Fibroblast of the aortic adventitia (primary cell): ENCODE results near the gene TICRR. TPM values are rescaled to one million over a fixed set of nuclear protein-coding genes. Genes with fewer than 3 reads are reported as not detected.

Experiments used
- DNase-seq: peaks from one replicate; pipeline ENCODE4 v3.0.0-alpha.2; 2010; ENCODE audit warnings: low read depth
- H3K4me3 ChIP-seq: 2 replicates; pipeline ENCODE4 v1.5.1; 2011; ENCODE audit warnings: low read depth, mild to moderate bottlenecking, control low read depth, low read length, moderate library complexity
- CTCF ChIP-seq: IDR thresholded peaks from 2 replicates; pipeline ENCODE4 v1.5.1; 2011; ENCODE audit warnings: mild to moderate bottlenecking, low read length, control low read depth, inconsistent platforms; ENCODE audit not compliant: insufficient read depth
- total RNA-seq: library from RNA; depleted of rRNA; stranded (reverse); fragments of >200 nt; gene quantifications from 2 replicates; pipeline ENCODE4 v1.2.3, GENCODE V29; 2012; ENCODE audit warnings: low replicate concordance

The TICRR gene
- total RNA-seq, 1 donor, result 8.8 TPM

GRCh38 chr15:89630974-89631901 is 56.0 kb downstream of the TICRR start:
- TF ChIP-seq CTCF, result no peak
- H3K4me3 ChIP-seq, result no peak overlapping the region
- no peak for DNase-seq

- no peak for TF ChIP-seq CTCF
- H3K4me3 ChIP-seq, result no peak overlapping the region
- no peak for DNase-seq
Measured at GRCh38 chr15:89631902-89632264, 56.6 kb downstream of the TICRR start.

- no peak for DNase-seq
- TF ChIP-seq CTCF, result no peak
- H3K4me3 ChIP-seq, result no peak overlapping the region
Measured at GRCh38 chr15:89632563-89633430, 57.5 kb downstream of the TICRR start.

DNA sequence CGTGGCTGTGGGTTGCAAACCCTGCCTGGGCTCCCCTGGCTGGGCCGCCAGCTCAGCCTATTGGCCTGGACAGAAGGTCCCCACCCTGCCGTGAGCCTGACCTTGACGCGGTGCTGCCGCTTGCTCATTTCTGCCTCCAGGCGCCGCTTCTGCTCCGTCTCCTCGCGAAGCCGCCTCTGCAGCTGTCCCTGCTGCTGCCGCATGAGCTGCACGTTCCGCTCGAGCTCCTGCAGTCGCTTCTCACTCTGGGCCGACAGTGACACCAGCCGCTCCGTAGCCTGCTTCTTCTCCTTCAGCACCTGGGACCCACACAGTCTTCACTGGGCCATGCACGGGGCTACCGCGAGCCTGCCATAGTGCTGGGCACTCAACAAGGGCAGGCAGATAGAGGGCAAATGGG is 58.3 kb downstream of the TICRR start:
- TF ChIP-seq CTCF, result no peak
- no peak for DNase-seq
- no peak overlapping the region for H3K4me3 ChIP-seq

DNA sequence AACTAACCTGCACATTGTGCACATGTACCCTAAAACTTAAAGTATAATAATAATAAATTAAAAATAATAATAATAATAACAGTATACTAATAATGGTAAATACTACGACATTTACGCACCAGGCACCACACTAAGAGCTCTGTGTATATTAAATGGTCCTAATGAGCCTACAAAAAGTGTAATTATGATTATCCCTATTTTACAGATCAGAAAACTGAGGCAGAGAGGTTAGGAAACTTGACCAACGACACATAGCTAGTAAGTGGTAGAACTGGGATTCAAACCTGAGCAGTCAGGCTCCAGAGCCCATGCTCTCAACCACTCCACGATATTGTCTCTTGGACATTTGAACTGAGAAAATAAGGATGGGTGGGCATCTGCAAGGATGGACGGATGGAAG is 65.0 kb downstream of the TICRR start:
- DNase-seq, result no peak
- no peak for TF ChIP-seq CTCF
- H3K4me3 ChIP-seq, result no peak overlapping the region

DNA sequence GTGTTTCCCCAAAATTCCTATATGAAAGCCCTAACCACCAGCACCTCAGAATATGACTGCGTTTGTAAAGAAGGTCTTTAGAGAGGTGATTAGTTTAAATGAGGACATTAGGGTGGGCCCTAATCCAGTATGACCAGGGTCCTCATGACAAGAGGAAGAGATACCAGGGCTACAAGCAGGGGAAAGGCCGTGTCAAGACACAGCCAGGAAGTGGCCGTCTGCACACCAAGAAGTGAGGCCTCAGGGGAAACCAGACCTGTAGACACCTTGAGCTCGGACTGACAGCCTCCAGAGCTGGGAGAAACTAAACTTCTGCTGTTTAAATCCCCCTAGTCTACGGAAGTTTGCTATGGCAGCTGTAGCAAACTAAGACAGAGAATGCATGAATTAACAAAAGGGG is 65.8 kb downstream of the TICRR start:
- no peak for TF ChIP-seq CTCF
- no peak for DNase-seq
- no peak overlapping the region for H3K4me3 ChIP-seq
